Measurements from ENCODE around the gene LCE3C. TPM values are rescaled to one million over a fixed set of nuclear protein-coding genes. Genes with fewer than 3 reads are reported as not detected.

The LCE3C gene
- total RNA-seq (2013), result not detected
- polyA plus RNA-seq (not detected), polyA minus RNA-seq (not detected in 2 replicates), total RNA-seq (0 to 0.04 (median 0) reads per million in 11 experiments)

- H3K4me1 Mint-ChIP-seq, result no peaks in the 10 kb centered on the region
- no CpG with 5 or more reads among the region's 4 CpGs for WGBS (ENCODE audit: insufficient coverage)
- no peaks in the 10 kb centered on the region for H4K20me1 ChIP-seq (ENCODE audit: insufficient read depth, low read length)
- H3K9me3 Mint-ChIP-seq, result peaks cover 0 to 2% (median 0%) of the 10 kb centered on the region in 7 donors
- H3K27ac ChIP-seq (ENCODE audit: low read depth in 1 of 2, low read length in 2 of 2), result no peak within 1 kb of the TSS
- intact Hi-C loops (cut with micrococcal nuclease), result no loop called here
- H3K9ac ChIP-seq (ENCODE audit: insufficient read depth, low read length, poor library complexity, severe bottlenecking), result no peak within 1 kb of the TSS
- H3K27me3 Mint-ChIP-seq (ENCODE audit: low read depth in 3 of 3), result peaks cover 0 to 3% (median 0%) of the 10 kb centered on the region in 3 donors
- no peak within 1 kb of the TSS for H3K4me2 ChIP-seq (replicated peaks; ENCODE audit: extremely low read depth, low read length, poor library complexity, severe bottlenecking)
- no peak within 1 kb of the TSS for H3K27ac Mint-ChIP-seq
- no peaks in the 10 kb centered on the region for H3K36me3 Mint-ChIP-seq
- H3K36me3 ChIP-seq (replicated peaks in 1 of 2; ENCODE audit: control insufficient read depth in 1 of 2, insufficient read depth in 2 of 2, low read length in 2 of 2), result no peaks in the 10 kb centered on the region
- H3K27me3 ChIP-seq (ENCODE audit: control insufficient read depth in 2 of 2, insufficient read depth in 2 of 2, low read length in 2 of 2), result no peaks in the 10 kb centered on the region
- no peak for DNase-seq
- no peaks in the 10 kb centered on the region for H3K79me2 ChIP-seq (ENCODE audit: insufficient read depth, low read length)
- no peak within 1 kb of the TSS for H2AFZ ChIP-seq (ENCODE audit: insufficient read depth, low read depth, low read length, poor library complexity, severe bottlenecking)
- peaks cover 7 to 12% of the 10 kb centered on the region in 2 donors for H3K9me3 ChIP-seq (replicated peaks in 1 of 2; ENCODE audit: control insufficient read depth in 1 of 2, insufficient read depth in 1 of 2, low read length in 2 of 2)
- no peak for TF ChIP-seq CTCF (IDR thresholded peaks at IDR 0.05)
- H3K4me3 Mint-ChIP-seq, result no peak within 1 kb of the TSS
- H3K4me1 ChIP-seq (ENCODE audit: control insufficient read depth in 1 of 2, insufficient read depth in 2 of 2, low read length in 2 of 2), result no peaks in the 10 kb centered on the region
- no peak within 1 kb of the TSS for H3K4me3 ChIP-seq (replicated peaks in 1 of 3; ENCODE audit: low read depth in 2 of 3, low read length in 3 of 3)
These were observed at the start of gene LCE3C for GRCh38 chr1:152599934-152600333. Gene LCE3C (plus strand): TSS chr1:152600234. CDS start chr1:152600732, 498 bp downstream.

GRCh38 chr1:152565115-152565514, 34.9 kb upstream of the LCE3C start:
- no peak overlapping the region for H3K9ac ChIP-seq (ENCODE audit: insufficient read depth, low read length, poor library complexity, severe bottlenecking)
- Mint-ChIP-seq H3K27me3 (ENCODE audit: low read depth in 3 of 3) (peaks cover 0 to 5% (median 2%) of the 10 kb centered on the region in 3 donors), H3K4me1 (no peaks in the 10 kb centered on the region), H3K9me3 (peaks cover 5 to 14% (median 10%) of the 10 kb centered on the region in 7 donors), H3K27ac (no peak overlapping the region), H3K4me3 (no peak overlapping the region), H3K36me3 (no peaks in the 10 kb centered on the region)
- H4K20me1 ChIP-seq (ENCODE audit: insufficient read depth, low read length), result no peaks in the 10 kb centered on the region
- H3K4me3 ChIP-seq (replicated peaks in 1 of 3; ENCODE audit: low read depth in 2 of 3, low read length in 3 of 3), result no peak overlapping the region
- no CpG with 5 or more reads among the region's 2 CpGs for WGBS (ENCODE audit: insufficient coverage)
- H3K79me2 ChIP-seq (ENCODE audit: insufficient read depth, low read length), result no peaks in the 10 kb centered on the region
- H3K4me2 ChIP-seq (replicated peaks; ENCODE audit: extremely low read depth, low read length, poor library complexity, severe bottlenecking), result no peak overlapping the region
- DNase-seq, result no peak
- no peak overlapping the region for H2AFZ ChIP-seq (ENCODE audit: insufficient read depth, low read depth, low read length, poor library complexity, severe bottlenecking)
- no peaks in the 10 kb centered on the region for H3K36me3 ChIP-seq (replicated peaks in 1 of 2; ENCODE audit: control insufficient read depth in 1 of 2, insufficient read depth in 2 of 2, low read length in 2 of 2)
- no peak overlapping the region for H3K27ac ChIP-seq (ENCODE audit: low read depth in 1 of 2, low read length in 2 of 2)
- no peak for TF ChIP-seq CTCF (IDR thresholded peaks at IDR 0.05)
- intact Hi-C loops (cut with micrococcal nuclease), result no loop called here
- no peaks in the 10 kb centered on the region for H3K9me3 ChIP-seq (replicated peaks in 1 of 2; ENCODE audit: control insufficient read depth in 1 of 2, insufficient read depth in 1 of 2, low read length in 2 of 2)
- H3K4me1 ChIP-seq (ENCODE audit: control insufficient read depth in 1 of 2, insufficient read depth in 2 of 2, low read length in 2 of 2), result no peaks in the 10 kb centered on the region
- H3K27me3 ChIP-seq (ENCODE audit: control insufficient read depth in 2 of 2, insufficient read depth in 2 of 2, low read length in 2 of 2), result no peaks in the 10 kb centered on the region

Measured in CD14-positive monocyte (primary cell).